Osteocyte (in vitro differentiated cells): Measurements from ENCODE around the gene INS. TPM values are rescaled to one million over a fixed set of nuclear protein-coding genes. Genes with fewer than 3 reads are reported as not detected.

Source experiments
- DNase-seq: peaks from one replicate; pipeline ENCODE4 v3.0.0; 2021; ENCODE audit warnings: mixed read lengths; ENCODE audit not compliant: unreplicated experiment; ENCODE audit errors: extremely low spot score
- H3K27ac Mint-ChIP-seq: one replicate; pipeline ENCODE4 v1.8.0; 2021; ENCODE audit warnings: mild to moderate bottlenecking, mixed read lengths; ENCODE audit not compliant: unreplicated experiment
- H3K27me3 Mint-ChIP-seq: one replicate; pipeline ENCODE4 v1.8.0; 2021; ENCODE audit warnings: mixed read lengths; ENCODE audit not compliant: unreplicated experiment
- H3K36me3 Mint-ChIP-seq: one replicate; pipeline ENCODE4 v1.8.0; 2021; ENCODE audit warnings: mixed read lengths; ENCODE audit not compliant: unreplicated experiment
- H3K4me1 Mint-ChIP-seq: one replicate; pipeline ENCODE4 v1.8.0; 2021; ENCODE audit warnings: mixed read lengths; ENCODE audit not compliant: unreplicated experiment
- H3K4me3 Mint-ChIP-seq: one replicate; pipeline ENCODE4 v1.8.0; 2021; ENCODE audit warnings: mild to moderate bottlenecking, moderate library complexity, mixed read lengths; ENCODE audit not compliant: unreplicated experiment
- H3K9me3 Mint-ChIP-seq: one replicate; pipeline ENCODE4 v1.8.0; 2021; ENCODE audit warnings: mixed read lengths; ENCODE audit not compliant: unreplicated experiment
- CTCF ChIP-seq: fragments of 200-600 bp; sonication (generic); IDR thresholded peaks from 2 replicates; pipeline ENCODE4 v1.5.0; 2021; ENCODE audit warnings: antibody characterized with exemption, mild to moderate bottlenecking, moderate library complexity
- total RNA-seq: library from RNA; stranded (reverse); gene quantifications from 2 replicates; pipeline ENCODE4 v1.2.1, GENCODE V29; 2021

The INS gene
- total RNA-seq, 1 donor from 2014 or later, result not detected

GRCh38 chr11:2131371-2132236 lies 29.4 kb downstream of the INS start:
- H3K9me3 Mint-ChIP-seq, result no peaks in the 10 kb centered on the region
- no peak for TF ChIP-seq CTCF
- DNase-seq, result no peak
- H3K27me3 Mint-ChIP-seq, result peaks cover 16% of the 10 kb centered on the region
- H3K4me3 Mint-ChIP-seq, result no peak overlapping the region
- no peak overlapping the region for H3K27ac Mint-ChIP-seq
- H3K4me1 Mint-ChIP-seq, result peaks cover 16% of the 10 kb centered on the region
- peaks cover 21% of the 10 kb centered on the region for H3K36me3 Mint-ChIP-seq

- Mint-ChIP-seq H3K27ac (no peak overlapping the region), H3K9me3 (no peaks in the 10 kb centered on the region), H3K4me1 (peaks cover 10% of the 10 kb centered on the region), H3K27me3 (peaks cover 16% of the 10 kb centered on the region), H3K36me3 (peaks cover 19% of the 10 kb centered on the region), H3K4me3 (no peak overlapping the region)
- DNase-seq, result no peak
- no peak for TF ChIP-seq CTCF
These were observed 30.1 kb downstream of the INS start for GRCh38 chr11:2130881-2131352.

DNA sequence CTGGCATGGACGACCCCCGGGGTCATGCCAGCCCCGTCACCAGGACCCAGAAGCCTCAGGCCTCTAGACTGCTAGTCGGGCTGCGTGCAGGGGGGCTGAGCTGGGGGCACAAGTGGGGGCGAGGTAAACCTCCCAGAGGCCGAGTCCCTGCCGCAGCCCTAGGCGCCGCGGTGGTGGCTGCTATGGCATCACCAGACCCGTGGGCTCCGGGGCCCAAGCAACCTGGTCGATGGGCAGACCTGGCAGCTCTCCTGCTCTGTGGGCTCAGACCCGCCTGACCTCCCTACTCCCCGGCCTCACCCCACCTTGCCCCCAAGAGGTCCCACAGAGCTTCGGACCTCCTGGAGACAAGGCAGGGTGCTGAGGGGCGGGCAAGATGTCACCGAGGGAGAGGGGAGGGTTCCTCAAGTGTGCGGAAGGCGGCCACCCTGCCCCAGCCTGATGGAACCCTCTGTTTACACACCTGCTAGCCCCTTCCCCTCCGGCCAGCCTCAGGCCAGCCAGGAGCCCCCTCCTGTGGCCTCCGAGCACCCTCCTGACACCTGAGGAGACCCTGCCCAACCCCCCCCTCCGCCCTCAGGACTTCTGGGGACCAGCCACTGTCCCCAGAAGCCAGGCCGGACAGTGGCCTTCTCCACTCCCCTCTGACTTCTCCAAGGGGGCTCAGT lies 31.2 kb downstream of the INS start:
- H3K9me3 Mint-ChIP-seq, result no peaks in the 10 kb centered on the region
- peaks cover 16% of the 10 kb centered on the region for H3K27me3 Mint-ChIP-seq
- H3K4me1 Mint-ChIP-seq, result peaks cover 2% of the 10 kb centered on the region
- H3K4me3 Mint-ChIP-seq, result no peak overlapping the region
- DNase-seq, result no peak
- no peak overlapping the region for H3K27ac Mint-ChIP-seq
- TF ChIP-seq CTCF, result no peak
- H3K36me3 Mint-ChIP-seq, result peaks cover 17% of the 10 kb centered on the region

GRCh38 chr11:2129308-2129698 lies 31.7 kb downstream of the INS start:
- H3K4me3 Mint-ChIP-seq, result no peak overlapping the region
- no peak for DNase-seq
- H3K4me1 Mint-ChIP-seq, result peaks cover 4% of the 10 kb centered on the region
- H3K9me3 Mint-ChIP-seq, result no peaks in the 10 kb centered on the region
- no peak overlapping the region for H3K27ac Mint-ChIP-seq
- peaks cover 13% of the 10 kb centered on the region for H3K27me3 Mint-ChIP-seq
- peaks cover 15% of the 10 kb centered on the region for H3K36me3 Mint-ChIP-seq
- no peak for TF ChIP-seq CTCF
